GM12878 (cell line): ENCODE results near the gene DNAH8. TPM values are rescaled to one million over a fixed set of nuclear protein-coding genes. Genes with fewer than 3 reads are reported as not detected.

Experiments used
- ATAC-seq: fragments of 200-7000 bp; cut with Tn5 transposase; 3 replicates; pipeline ENCODE4 v1.9.1; 2020; ENCODE audit warnings: mild to moderate bottlenecking, moderate library complexity
- BruUV-seq: library from RNA; stranded (reverse); fragments of 400-500 nt; replicated peaks from 2 replicates; lab custom pipeline; 2021; lab: Mats Ljungman, UMichigan
- CTCF ChIA-PET: fragments of 300-600 bp; sonication (Branson Sonifier 250); formaldehyde crosslinking; extraction: SDS; loops from one replicate; lab custom pipeline; 2021; ENCODE audit warnings: inconsistent platforms; lab: Yijun Ruan, JAX
- POLR2A ChIA-PET: fragments of 350-600 bp; formaldehyde crosslinking; extraction: SDS; loops from one replicate; lab custom pipeline; 2021; ENCODE audit warnings: inconsistent platforms; lab: Charles Lee
- RAD21 ChIA-PET: fragments of 300-600 bp; sonication (Branson Sonifier 250); formaldehyde crosslinking; loops from one replicate; lab custom pipeline; 2023; ENCODE audit warnings: antibody characterized with exemption; ENCODE audit not compliant: unreplicated experiment; lab: Charles Lee
- SMC1A ChIA-PET: fragments of 300-600 bp; sonication (Branson Sonifier 250); formaldehyde crosslinking; loops from one replicate; lab custom pipeline; 2023; ENCODE audit not compliant: unreplicated experiment, uncharacterized antibody; lab: Charles Lee
- DNase-seq: peaks from one replicate; pipeline ENCODE4 v3.0.0-alpha.2; 2011; ENCODE audit warnings: low read depth, low spot score
- FAIRE-seq: peaks from 3 replicates; lab custom pipeline; 2011; peaks lifted over from hg19 to GRCh38; lab: Jason Lieb, UNC
- H2AFZ ChIP-seq: 2 replicates; pipeline ENCODE4 v1.6.0; 2011; ENCODE audit warnings: low read depth, low read length, control low read depth; ENCODE audit not compliant: control insufficient read depth
- H3K27ac ChIP-seq: 2 replicates; pipeline ENCODE4 v1.5.1; 2011; ENCODE audit warnings: control low read depth; ENCODE audit not compliant: control insufficient read depth, insufficient read depth
- H3K27me3 ChIP-seq, 2 experiments: replicated peaks in 1 of 2; 2 replicates each; pipeline versions ENCODE4 v1.6.0 to v1.6.1; 2011; ENCODE audit warnings: low read length in 1 of 2; ENCODE audit not compliant: control insufficient read depth in 2 of 2, insufficient read depth in 2 of 2
- H3K36me3 ChIP-seq, 2 experiments: 2 replicates each; pipeline ENCODE4 v1.5.1; 2011; ENCODE audit warnings: low read length in 1 of 2; ENCODE audit not compliant: control insufficient read depth in 2 of 2, insufficient read depth in 2 of 2
- H3K4me1 ChIP-seq: 2 replicates; pipeline ENCODE4 v1.6.1; 2011; ENCODE audit warnings: mild to moderate bottlenecking, low read length, moderate library complexity, mixed read lengths; ENCODE audit not compliant: control insufficient read depth, insufficient read depth
- H3K4me2 ChIP-seq: 2 replicates; pipeline ENCODE4 v1.6.0; 2011; ENCODE audit warnings: control low read depth; ENCODE audit not compliant: control insufficient read depth, insufficient read depth
- H3K4me3 ChIP-seq: fragments of 200-600 bp; sonication (generic); 2 replicates; pipeline ENCODE4 v1.5.1; 2016
- H3K79me2 ChIP-seq: 2 replicates; pipeline ENCODE4 v1.6.0; 2011; ENCODE audit warnings: low read length; ENCODE audit not compliant: control insufficient read depth, insufficient read depth
- H3K9ac ChIP-seq: 2 replicates; pipeline ENCODE4 v1.8.0; 2011; ENCODE audit warnings: low read length, control low read depth, mixed read lengths; ENCODE audit not compliant: control insufficient read depth, insufficient read depth
- H3K9me3 ChIP-seq: replicated peaks from 3 replicates; pipeline ENCODE4 v1.5.1; 2011; ENCODE audit warnings: mild to moderate bottlenecking, low read length; ENCODE audit not compliant: control insufficient read depth, insufficient read depth
- H4K20me1 ChIP-seq: 2 replicates; pipeline ENCODE4 v1.6.0; 2011; ENCODE audit not compliant: control insufficient read depth, insufficient read depth
- ASH2L ChIP-seq: fragments of 300-600, 200-600 bp; sonication (generic); IDR thresholded peaks from 2 replicates; pipeline ENCODE4 v1.6.1; 2017; ENCODE audit warnings: low read depth, mild to moderate bottlenecking, borderline replicate concordance
- ATF3 ChIP-seq: IDR thresholded peaks from 2 replicates; pipeline ENCODE4 v1.6.1; 2011; ENCODE audit warnings: low read depth, mild to moderate bottlenecking, low read length, moderate library complexity, borderline replicate concordance; ENCODE audit errors: extremely low read depth
- E2F4 ChIP-seq: IDR thresholded peaks from 2 replicates; pipeline ENCODE4 v1.6.1; 2012; ENCODE audit warnings: low read depth, low read length, improper control_type of control experiment
- ETV6 ChIP-seq, 2 experiments: fragments of 450-650 bp in 1 of 2; IDR thresholded peaks in 1 of 2; conservative IDR thresholded peaks in 1 of 2; 2 replicates each; pipeline ENCODE4 v1.6.1; 2014; ENCODE audit warnings: antibody characterized with exemption in 1 of 2, borderline replicate concordance in 1 of 2, low read depth in 1 of 2, mild to moderate bottlenecking in 1 of 2, moderate library complexity in 1 of 2
- HDAC6 ChIP-seq: fragments of 200-600 bp; sonication (generic); IDR thresholded peaks from one replicate; pipeline ENCODE4 v1.8.0; 2017; ENCODE audit warnings: antibody characterized with exemption; ENCODE audit not compliant: unreplicated experiment
- NFYA ChIP-seq: IDR thresholded peaks from 2 replicates; pipeline ENCODE4 v1.6.1; 2011; ENCODE audit warnings: low read depth, mild to moderate bottlenecking, low read length, improper control_type of control experiment, borderline replicate concordance
- POLR2AphosphoS2 ChIP-seq: IDR thresholded peaks from 2 replicates; pipeline ENCODE4 v1.6.1; 2011; ENCODE audit warnings: low read depth, mild to moderate bottlenecking, low read length, improper control_type of control experiment, moderate library complexity
- YBX1 ChIP-seq: fragments of 450-650 bp; IDR thresholded peaks from 2 replicates; pipeline ENCODE4 v1.6.1; 2016; ENCODE audit warnings: antibody characterized with exemption
- WGBS: methylation state at CpG from one replicate; pipeline ENCODE4 v1.1.6; 2016; ENCODE audit warnings: low lambda C conversion rate; ENCODE audit not compliant: insufficient replicate concordance, insufficient coverage; ENCODE audit errors: missing lambda C conversion rate; 5-methylcytosine and 5-hydroxymethylcytosine counted together
- in situ Hi-C: fragments of 300-500 bp; cut with MboI; formaldehyde crosslinking; loops from 9 replicates; pipeline ENCODE4 v1.14.3; 2018; ENCODE audit warnings: mixed read lengths
- intact Hi-C: fragments of 100-400 bp; cut with micrococcal nuclease; formaldehyde crosslinking; loops from one replicate; pipeline ENCODE4 v1.14.2; 2022; ENCODE audit not compliant: unreplicated experiment
- polyA plus RNA-seq, 11 experiments: library from polyadenylated mRNA; depleted of rRNA in 4 of 11; unstranded in 6 of 11; stranded (reverse) in 5 of 11; fragments of >200 nt; fragmentation: Nextera tagmentation in 4 of 11; fragmentation: Illumina TruSeq in 1 of 11; extraction: Ambion mirVana in 4 of 11; extraction: Trizol in 1 of 11; gene quantifications; 1 replicate in 1 of 11; 2 replicates in 10 of 11; pipeline versions ENCODE4 v1.2.1 to v1.2.3, GENCODE V29; 2011 to 2016; ENCODE audit warnings: inconsistent platforms in 2 of 11, missing spikeins in 2 of 11, low read depth in 1 of 11
- total RNA-seq, 4 experiments: library from RNA; depleted of rRNA in 3 of 4; stranded (reverse); fragments of >200 nt in 3 of 4; fragmentation: Illumina TruSeq in 1 of 4; extraction: Trizol in 1 of 4; gene quantifications; 2 replicates each; pipeline versions ENCODE4 v1.2.1 to v1.2.3, GENCODE V29; 2013 to 2021
- TF ChIP-seq, protein P1 (sequence below): fragments of 450-650 bp; formaldehyde crosslinking; IDR thresholded peaks from 2 replicates; pipeline ENCODE4 v1.4.0; 2022; ENCODE audit warnings: mild to moderate bottlenecking, moderate library complexity

DNAH8 gene
- total and polyA plus RNA-seq, 10 of the 15 experiments (the other 5 are each of a cell fraction or from before 2014, with no cell fraction given) = 0.02 to 0.34 (median 0.10) TPM; not detected in 3

DNA sequence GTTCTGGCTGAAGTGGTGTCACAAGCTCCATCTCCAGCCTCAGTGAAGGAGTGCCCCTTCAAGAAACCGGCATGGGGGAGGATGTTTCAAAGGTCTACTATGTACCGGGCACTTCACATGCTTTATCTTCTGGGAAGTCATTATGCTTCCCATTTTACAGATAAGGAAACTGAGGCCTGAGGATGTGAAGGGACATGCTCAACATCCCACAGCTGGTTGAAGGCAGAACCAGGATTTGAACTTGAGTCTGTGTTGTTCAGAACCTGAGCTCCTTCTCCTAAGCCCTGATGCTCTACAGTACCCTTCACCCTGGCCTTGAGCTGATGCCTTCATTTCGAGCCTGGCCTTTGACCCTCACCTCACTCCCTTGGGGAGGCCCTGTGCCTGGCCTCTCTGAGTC lies 346.5 kb downstream of the DNAH8 start (continued):
- no peak for TF ChIP-seq ETV6 (conservative IDR thresholded peaks at IDR 0.05 in 1 of 2, IDR thresholded peaks at IDR 0.05 in 1 of 2; ENCODE audit: borderline replicate concordance in 1 of 2, low read depth in 1 of 2)
- TF ChIP-seq YBX1 = no peak
- TF ChIP-seq ATF3 = no peak
- TF ChIP-seq, protein P1, sequence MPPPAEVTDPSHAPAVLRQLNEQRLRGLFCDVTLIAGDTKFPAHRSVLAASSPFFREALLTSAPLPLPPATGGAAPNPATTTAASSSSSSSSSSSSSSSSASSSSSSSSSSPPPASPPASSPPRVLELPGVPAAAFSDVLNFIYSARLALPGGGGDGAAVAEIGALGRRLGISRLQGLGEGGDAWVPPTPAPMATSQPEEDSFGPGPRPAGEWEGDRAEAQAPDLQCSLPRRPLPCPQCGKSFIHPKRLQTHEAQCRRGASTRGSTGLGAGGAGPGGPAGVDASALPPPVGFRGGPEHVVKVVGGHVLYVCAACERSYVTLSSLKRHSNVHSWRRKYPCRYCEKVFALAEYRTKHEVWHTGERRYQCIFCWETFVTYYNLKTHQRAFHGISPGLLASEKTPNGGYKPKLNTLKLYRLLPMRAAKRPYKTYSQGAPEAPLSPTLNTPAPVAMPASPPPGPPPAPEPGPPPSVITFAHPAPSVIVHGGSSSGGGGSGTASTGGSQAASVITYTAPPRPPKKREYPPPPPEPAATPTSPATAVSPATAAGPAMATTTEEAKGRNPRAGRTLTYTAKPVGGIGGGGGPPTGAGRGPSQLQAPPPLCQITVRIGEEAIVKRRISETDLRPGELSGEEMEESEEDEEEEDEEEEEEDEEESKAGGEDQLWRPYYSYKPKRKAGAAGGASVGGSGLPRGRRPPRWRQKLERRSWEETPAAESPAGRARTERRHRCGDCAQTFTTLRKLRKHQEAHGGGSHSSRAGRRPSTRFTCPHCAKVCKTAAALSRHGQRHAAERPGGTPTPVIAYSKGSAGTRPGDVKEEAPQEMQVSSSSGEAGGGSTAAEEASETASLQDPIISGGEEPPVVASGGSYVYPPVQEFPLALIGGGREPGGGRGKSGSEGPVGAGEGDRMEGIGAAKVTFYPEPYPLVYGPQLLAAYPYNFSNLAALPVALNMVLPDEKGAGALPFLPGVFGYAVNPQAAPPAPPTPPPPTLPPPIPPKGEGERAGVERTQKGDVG (CRISPR knock-in tag) = no peak

DNA sequence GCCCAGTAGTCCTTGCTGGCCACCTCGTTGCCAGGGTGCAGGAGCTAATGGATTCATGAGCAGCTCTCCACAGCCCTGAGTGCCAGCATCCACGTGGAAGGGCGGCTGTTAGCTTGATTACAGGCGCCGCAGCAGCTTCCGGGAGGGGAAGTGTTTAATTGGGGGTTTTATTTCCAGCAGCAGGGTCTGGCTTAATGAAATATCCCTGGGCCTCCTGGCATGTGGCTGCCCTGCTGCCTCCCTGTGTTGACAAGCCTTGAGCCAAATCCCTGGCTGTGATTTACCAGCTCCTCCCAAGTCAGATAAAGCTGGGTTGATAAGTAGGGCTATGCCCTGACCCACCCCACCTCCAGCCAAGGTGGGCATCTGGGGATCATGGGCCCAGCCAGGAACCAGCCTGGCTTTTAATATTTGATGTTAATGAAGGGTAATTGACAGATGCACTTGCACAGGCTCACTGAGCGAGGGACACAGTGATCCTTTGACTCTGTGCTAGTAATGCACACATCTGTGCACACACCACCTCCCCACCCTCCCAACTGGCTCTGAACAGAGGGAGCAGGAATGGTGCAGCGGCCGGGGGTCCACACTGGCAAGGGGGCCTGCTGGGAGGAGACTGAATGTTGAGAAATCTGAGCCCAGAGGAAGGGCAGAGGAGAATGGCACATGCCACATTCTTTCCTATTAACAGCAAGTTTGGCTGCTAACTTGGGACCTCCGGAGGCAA lies 347.1 kb downstream of the DNAH8 start:
- in situ Hi-C loops = no loop called here
- Histone ChIP-seq H2AFZ (no peak overlapping the region), H3K4me1 (no peaks in the 10 kb centered on the region), H3K4me2 (no peak overlapping the region), H3K27me3 (peaks cover 0 to 6% of the 10 kb centered on the region in 2 experiments; a peak in 3 of 4 replicates), H3K9ac (no peak overlapping the region), H3K27ac (no peak overlapping the region), H3K36me3 (no peaks in the 10 kb centered on the region), H3K79me2 (no peaks in the 10 kb centered on the region), H3K4me3 (no peak overlapping the region), H3K9me3 (no peaks in the 10 kb centered on the region), H4K20me1 (no peaks in the 10 kb centered on the region)
- no peak for FAIRE-seq
- ChIA-PET POLR2A (no interaction called here), CTCF (interaction anchor here (0.7 to 0.8 kb wide), 2 partner anchors 31 to 353 kb away, joined by 3 read pairs; no protein-coding TSS in a partner anchor), RAD21 (no interaction called here), SMC1A (interaction anchor here (0.8 kb wide), 1 partner anchor 25 kb away, joined by 3 read pairs; no protein-coding TSS in a partner anchor)
- no peak for ATAC-seq
- WGBS = 53% methylated on average over 10 of the region's 10 CpGs
- intact Hi-C loops = no loop called here
- DNase-seq = no peak
- TF ChIP-seq ASH2L (no peak), NFYA (no peak), HDAC6 (no peak), POLR2AphosphoS2 (no peak), E2F4 (no peak)
- no TSS peak for BruUV-seq
